Measurements from ENCODE around the gene EXTL1. TPM values are rescaled to one million over a fixed set of nuclear protein-coding genes. Genes with fewer than 3 reads are reported as not detected.

The EXTL1 gene
- total RNA-seq, 2 donors from 2014 or later, result 1.6 TPM; not detected in 1

- no peak for ATAC-seq (ENCODE audit: insufficient number of reproducible peaks, low FRiP score, low read depth)
- Histone ChIP-seq H3K4me3 (no peak overlapping the region), H3K9me3 (no peaks in the 10 kb centered on the region), H3K36me3 (no peaks in the 10 kb centered on the region), H3K27me3 (replicated peaks; ENCODE audit: insufficient read depth) (no peaks in the 10 kb centered on the region), H3K27ac (no peak overlapping the region), H3K4me1 (ENCODE audit: control insufficient read depth in 1 of 2, low read depth in 2 of 2) (peaks cover 4 to 20% of the 10 kb centered on the region in 2 donors)
- DNase-seq (ENCODE audit: low spot score), result no peak
- no peak for TF ChIP-seq CTCF (IDR thresholded peaks at IDR 0.05)
Observed at GRCh38 chr1:25994402-25995150, 27.0 kb upstream of the EXTL1 start.

- H3K27ac ChIP-seq, result peak overlapping the region; percentile 59 to 62
- no peaks in the 10 kb centered on the region for H3K36me3 ChIP-seq
- H3K4me1 ChIP-seq (ENCODE audit: control insufficient read depth in 1 of 2, low read depth in 2 of 2), result peaks cover 4 to 20% of the 10 kb centered on the region in 2 donors
- H3K4me3 ChIP-seq, result peak overlapping the region; percentile 74
- ATAC-seq (ENCODE audit: insufficient number of reproducible peaks, low FRiP score, low read depth), result no peak
- H3K9me3 ChIP-seq, result no peaks in the 10 kb centered on the region
- no peak for TF ChIP-seq CTCF (IDR thresholded peaks at IDR 0.05)
- no peak for DNase-seq (ENCODE audit: low spot score)
- no peaks in the 10 kb centered on the region for H3K27me3 ChIP-seq (replicated peaks; ENCODE audit: insufficient read depth)
Observed at GRCh38 chr1:25996966-25997827, 24.4 kb upstream of the EXTL1 start.

DNA sequence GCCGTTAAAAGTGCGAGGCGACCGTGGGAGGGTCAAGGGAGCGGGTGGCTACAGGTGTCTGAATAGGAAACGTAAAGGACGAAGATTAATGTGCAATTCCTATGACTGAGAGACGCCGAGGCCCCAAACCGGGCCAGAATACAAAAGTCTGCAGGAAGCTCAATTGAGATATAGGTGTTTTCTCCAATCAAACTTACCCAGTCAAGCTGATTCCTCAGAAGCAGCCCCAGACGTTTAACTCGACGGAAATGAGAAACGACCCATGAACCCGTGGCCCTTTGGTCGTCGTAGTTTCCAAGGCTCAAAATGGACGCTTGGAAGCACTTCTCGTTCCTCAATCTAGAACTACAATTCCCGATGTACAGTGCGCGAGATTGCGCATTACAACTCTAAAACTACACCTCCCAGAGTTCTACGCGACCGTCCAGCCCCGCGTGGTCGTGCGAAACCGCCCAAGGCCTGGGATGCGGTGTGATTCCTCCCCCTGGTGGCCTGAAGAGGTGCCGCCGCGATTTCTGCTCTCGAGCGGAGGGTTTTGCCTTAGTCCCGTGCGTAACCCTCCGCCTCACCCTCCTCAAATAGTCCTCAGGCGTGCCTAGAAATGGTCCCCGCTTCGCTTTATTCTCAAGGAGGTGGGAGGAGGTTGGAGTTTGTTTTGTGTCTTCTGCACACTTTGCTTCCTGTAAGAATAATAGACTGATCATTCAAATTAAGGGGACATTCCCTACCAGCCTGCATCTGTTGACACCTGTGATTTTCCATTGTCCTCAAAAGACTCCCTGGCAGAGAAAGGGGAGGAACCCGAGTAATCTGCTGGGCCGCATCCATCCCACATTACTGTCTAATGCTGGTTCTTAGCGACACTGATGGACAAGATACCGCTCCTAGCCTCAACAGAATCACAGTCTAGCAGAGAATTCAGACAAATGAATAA lies 23.5 kb upstream of the EXTL1 start, which contains the start of gene PAFAH2:
Gene PAFAH2 (minus strand): TSS at position 236 of the 934 bp plus-strand sequence. CDS start 7,247 bp downstream, outside the sequence.
- peak within 1 kb of the TSS; percentile 59 to 62 for H3K27ac ChIP-seq
- TF ChIP-seq CTCF (IDR thresholded peaks at IDR 0.05), result peak; percentile 96
- ATAC-seq (ENCODE audit: insufficient number of reproducible peaks, low FRiP score, low read depth) (peak; percentile 100), DNase-seq (ENCODE audit: low spot score) (peak; percentile 96)
- peaks cover 4 to 20% of the 10 kb centered on the region in 2 donors for H3K4me1 ChIP-seq (ENCODE audit: control insufficient read depth in 1 of 2, low read depth in 2 of 2)
- H3K9me3 ChIP-seq, result no peaks in the 10 kb centered on the region
- no peaks in the 10 kb centered on the region for H3K27me3 ChIP-seq (replicated peaks; ENCODE audit: insufficient read depth)
- peak within 1 kb of the TSS; percentile 74 for H3K4me3 ChIP-seq
- H3K36me3 ChIP-seq, result no peaks in the 10 kb centered on the region

DNA sequence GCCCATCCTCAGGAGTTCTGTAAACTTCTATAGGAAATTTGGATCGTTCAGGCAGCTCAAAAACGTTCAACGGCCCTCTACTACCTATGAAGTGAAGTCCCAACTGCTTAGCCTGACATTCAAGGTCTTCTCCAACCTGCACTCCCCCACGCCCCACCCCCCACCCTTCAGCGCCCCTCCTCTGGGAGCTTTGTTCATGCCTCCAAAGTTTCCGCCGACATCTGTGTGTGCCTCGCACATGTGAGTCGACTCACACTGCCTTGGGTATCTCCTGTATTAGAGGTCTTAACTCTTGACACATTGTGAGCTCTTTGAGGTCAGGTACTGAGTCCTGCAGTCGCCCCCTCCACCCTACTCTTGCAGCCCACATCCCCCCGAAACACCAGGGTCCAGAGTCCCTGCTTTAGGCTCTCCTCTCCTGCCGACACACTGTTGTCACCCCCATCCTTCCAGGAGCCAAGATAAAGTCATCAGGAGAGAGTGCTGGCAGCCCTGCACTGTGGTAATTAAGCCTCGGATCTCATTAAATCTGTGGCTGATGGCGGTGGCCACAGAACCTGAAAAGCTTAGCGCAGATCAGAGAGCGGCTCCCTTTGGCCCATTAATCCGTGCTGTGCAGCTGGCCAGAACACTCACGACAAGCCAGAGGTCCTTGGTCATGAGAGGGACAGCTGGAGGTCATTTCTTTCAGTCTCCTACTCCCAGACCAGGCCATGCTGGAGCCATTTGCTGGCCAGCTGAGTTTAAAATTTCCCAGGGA lies 22.4 kb upstream of the EXTL1 start:
- ATAC-seq (ENCODE audit: insufficient number of reproducible peaks, low FRiP score, low read depth) (no peak), DNase-seq (ENCODE audit: low spot score) (no peak)
- no peak overlapping the region for H3K27ac ChIP-seq
- H3K4me1 ChIP-seq (ENCODE audit: control insufficient read depth in 1 of 2, low read depth in 2 of 2), result peaks cover 4 to 20% of the 10 kb centered on the region in 2 donors
- H3K36me3 ChIP-seq, result no peaks in the 10 kb centered on the region
- H3K9me3 ChIP-seq, result no peaks in the 10 kb centered on the region
- no peak for TF ChIP-seq CTCF (IDR thresholded peaks at IDR 0.05)
- H3K27me3 ChIP-seq (replicated peaks; ENCODE audit: insufficient read depth), result no peaks in the 10 kb centered on the region
- no peak overlapping the region for H3K4me3 ChIP-seq
